NCI-H2196 (cell line): ENCODE results near the gene GPRIN3.
"Not testable (repeated sequence)": the region's sequence is repeated elsewhere in the genome, so short reads cannot be mapped to it uniquely, and the experiment has no call there.

Experiments used
- DNase-seq: peaks from one replicate; lab custom pipeline; 2025; ENCODE audit not compliant: unreplicated experiment; lab: John Stamatoyannopoulos, UW

GPRIN3 gene

DNA sequence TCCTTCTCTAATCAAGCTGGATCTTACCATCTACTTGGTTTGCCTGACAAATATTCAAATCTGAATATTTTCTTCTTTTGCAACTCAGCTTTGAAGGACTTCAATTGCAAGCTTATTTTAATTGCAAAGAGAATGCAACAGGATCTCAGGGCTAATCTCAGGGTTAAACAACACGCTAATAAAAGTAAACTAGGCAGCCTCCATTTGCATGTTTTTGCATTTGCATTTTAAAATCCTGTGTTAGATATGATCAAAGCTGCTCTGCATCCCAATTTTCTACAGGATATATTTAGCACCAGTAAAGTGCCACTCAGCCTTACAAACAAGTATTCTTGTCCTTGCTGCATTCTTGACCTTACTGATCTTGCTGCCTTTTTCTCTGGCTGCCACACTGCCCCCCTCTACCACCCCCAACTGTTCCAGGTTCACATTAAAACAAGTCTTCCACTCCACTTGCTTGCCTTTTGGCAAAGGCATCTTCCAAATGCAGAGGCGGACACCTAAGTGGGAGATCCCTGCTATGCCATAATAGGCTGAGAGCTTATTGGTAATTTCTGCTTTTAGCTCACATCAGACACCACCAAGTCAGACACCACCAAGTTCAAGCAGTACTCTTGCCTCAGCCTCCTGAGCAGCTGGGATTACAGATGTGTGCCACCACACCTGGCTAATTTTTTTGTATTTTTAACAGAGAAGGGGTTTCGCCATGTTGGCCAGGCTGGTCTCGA lies 48.1 kb downstream of the GPRIN3 start:
- no peak for DNase-seq

DNA sequence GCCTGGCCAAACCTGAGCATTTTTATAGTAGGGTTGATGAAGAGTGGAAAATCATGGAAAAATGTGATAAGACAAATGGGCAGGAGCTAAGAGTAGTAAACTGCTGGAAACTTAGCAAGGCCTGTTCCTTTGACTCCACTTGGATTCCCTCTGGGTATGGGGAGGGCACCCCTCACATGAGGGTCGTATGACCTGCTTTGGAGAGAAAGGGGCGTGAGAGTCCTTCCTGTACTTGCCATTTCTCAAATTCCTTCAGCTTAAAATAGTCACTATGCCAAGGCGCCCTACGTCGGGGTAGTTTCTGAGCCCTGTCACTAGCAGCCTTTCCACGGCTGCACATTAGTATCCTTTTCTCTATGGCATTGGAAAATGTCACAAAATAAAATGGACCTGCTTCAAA lies 49.1 kb downstream of the GPRIN3 start:
- DNase-seq, result no peak

DNA sequence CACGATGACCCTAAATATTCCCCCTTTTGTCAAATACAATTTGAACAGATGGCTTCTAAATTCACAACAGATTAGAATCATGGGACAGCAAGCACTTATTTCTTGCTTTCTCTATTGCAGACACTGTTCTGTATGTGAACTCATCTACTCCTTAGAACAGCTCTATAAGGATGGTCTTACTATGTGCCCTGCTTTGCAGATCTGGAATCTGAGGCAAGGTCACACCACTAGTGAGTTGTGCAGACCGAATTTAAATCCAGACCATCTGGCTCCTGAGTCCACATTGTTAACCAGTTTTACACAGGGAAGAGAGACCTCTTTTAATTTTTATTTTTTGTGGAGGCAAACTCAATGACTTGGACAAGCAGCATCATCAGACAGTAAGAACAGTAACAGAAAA lies 50.2 kb downstream of the GPRIN3 start:
- no peak for DNase-seq

DNA sequence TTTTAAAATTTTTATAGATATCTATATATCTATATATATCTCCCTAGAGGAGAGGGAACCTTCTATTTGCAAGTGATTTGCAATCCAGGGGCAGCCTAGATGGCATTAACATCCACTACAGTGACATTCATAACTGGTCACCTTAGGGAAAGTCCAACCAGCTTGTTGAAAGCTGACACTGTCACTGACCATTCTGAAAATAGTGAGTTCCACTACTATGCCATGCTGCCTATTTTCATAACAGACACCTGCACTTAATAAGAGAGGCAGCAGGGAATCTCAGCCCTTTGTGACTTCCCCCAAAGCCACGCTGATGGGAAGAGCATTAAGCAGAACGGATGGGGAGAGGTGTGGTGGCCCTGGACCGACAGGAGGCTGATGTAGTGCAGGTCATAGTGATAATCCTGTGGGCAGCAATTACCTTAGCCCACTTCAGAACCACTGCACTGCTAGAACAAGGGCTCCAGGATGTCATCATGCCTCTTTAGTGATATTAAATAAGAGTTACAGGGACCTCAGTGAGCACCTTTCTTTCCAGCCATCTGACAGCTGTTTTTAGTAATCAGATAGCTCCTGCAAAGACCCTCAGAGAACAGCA lies 51.3 kb downstream of the GPRIN3 start:
- DNase-seq, result no peak

DNA sequence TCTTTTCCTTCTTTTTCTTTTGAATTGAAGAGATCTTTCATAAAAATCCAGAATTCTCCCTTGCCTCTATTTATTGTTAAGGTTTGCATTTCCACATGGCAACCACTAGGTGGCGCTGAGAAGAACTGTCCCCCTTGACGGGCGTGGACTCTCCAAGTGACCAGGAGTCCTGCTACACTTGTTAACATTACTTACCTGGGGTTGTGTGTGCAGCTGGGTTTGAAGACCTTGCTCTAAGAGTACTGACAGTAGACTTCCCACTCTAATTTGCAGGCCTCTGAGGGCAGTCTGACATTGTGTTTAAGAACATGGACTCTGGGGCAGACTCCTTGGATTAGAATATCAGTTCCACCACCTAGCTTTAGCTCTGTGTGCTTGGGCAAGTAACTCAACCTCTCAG lies 52.8 kb downstream of the GPRIN3 start:
- DNase-seq, result no peak

DNA sequence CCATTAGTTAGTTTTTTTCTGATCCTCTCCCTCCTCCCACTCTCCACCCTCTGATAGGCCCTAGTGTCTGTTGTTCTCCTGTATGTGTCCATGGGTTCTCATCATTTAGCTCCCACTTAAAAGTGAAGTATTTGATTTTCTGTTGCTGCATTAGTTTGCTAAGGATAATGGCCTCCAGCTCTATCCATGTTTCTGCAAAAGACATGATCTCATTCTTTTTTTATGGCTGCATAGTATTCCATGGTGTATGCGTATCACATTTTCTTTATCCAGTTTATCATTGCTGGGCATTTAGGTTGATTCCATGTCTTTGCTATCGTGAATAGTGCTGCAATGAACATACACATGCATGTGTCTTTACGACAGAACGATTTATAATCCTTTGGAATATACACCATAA lies 53.3 kb downstream of the GPRIN3 start:
- DNase-seq, result not testable (repeated sequence)

DNA sequence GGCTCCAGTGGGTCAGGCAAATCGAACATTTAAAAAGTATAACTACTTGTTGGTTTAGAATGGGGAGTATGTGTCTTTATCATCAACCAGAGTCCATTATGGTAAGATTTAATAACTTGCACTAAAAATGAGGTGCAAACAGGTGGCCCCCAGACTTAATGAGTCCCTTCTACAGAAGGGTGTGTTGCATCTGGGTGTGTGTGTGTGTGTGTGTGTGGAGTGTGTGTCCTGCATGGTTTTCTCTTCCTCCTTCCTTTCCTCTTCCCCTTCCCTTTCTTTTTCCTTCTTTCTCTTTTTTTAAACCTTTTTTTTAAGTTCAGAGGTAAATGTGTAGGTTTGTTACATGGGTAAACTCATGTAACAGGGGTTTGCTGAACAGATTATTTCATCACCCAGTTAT lies 53.7 kb downstream of the GPRIN3 start:
- DNase-seq, result no peak

DNA sequence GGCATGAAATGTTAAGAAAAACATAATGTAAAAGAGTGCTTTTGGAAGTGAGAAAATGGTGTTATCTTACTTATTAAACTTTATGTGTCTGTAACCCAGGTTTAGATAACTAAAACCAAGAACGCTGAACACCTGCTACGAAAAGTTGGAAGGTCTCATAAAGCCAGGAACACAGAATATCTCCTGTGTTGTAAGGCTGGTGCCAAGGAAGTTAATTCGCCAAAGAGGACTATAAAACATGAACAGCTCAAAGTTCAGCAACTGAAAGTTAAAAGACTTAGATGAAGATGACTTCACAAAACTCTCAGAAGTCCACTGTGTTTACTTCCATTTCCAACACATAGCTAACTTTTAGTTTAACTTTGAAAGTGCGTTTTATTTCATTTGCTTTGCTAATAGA lies 54.3 kb downstream of the GPRIN3 start:
- no peak for DNase-seq

DNA sequence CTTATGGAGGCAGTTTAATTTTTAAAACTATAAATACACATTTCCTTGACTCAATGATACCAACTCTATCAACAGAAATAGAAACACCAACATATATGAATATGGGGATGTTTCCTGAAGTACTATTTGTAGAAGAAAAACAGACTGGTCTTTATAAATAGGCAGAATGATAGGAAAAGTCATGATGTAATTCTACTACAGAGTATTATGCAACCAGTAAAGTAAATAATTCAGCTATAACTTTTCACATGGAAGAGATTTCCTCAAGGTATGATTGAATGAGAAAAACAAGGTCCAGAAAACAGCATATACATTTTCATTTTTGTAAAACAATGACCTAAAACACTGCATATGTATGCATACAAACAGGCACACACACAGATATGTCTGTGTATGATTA lies 56.2 kb downstream of the GPRIN3 start:
- no peak for DNase-seq

DNA sequence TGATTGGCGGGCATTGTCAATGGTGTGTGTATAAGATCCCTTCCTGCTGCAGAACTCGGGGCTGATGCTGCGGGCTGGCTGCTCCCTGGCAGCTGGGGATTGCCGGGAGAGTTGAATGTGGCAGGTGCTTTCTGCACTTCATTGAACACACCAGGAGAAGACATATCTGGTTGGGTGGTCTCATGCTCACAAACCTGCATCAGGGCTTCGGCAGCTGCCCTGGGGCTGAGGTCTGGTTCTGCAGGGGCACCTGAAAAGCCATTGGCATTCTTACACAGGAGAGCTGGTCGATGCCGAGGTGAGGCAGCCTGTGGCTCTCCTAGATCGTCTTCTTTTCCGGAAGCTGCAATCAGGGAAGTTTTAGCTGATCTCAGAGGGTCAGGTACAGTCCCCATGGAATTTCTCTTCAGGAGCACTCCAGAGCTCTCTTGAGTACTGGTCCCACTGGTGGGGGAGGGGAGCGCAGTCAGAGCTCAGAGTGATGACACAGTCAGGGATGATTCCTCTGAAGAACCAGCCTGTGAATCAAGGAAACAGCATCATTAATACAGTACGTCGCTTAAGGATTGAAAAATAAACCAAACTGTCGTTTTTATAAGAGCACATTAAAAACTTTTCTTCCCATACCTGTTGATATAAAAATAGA lies 57.8 kb downstream of the GPRIN3 start:
- DNase-seq, result no peak

DNA sequence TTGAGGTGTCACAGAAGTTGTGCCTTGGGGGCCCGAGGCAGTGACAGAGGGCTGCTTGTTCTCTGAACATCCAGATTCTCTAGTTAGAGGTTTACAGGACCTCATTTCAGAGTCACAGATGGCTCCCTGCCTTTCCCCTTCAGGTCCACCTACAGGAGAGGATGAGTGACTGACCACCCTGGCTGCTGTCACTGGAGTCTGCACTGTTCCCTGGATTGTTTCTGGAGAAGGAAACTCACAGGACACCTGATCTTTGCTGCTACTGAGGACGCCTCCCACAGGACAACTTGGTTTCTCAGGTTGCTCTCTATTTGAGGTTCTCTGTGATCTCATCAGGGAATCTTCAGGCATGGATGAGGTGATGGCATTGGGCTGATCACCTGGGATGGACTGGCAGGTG lies 58.3 kb downstream of the GPRIN3 start:
- DNase-seq, result peak; percentile 44

DNA sequence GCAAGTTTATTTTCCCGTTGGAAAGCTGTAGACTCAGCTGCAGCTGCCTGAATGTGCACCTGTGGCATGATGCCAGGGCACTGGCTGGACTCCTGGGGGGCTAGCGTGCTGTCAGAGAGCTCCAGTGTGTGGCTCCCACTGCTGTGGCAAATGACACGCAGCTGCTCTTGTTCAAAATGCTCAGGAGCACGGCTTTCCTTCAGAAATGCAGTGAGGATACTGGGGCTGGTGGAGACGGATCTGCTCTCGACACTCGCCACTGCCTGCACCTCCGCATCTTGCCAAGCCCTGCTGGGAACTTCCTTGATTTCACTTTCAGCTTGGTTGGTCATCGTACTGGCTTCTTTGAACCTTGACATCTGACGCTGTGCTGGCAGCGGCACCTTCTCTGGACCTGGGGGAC lies 58.7 kb downstream of the GPRIN3 start:
- DNase-seq, result peak; percentile 22

DNA sequence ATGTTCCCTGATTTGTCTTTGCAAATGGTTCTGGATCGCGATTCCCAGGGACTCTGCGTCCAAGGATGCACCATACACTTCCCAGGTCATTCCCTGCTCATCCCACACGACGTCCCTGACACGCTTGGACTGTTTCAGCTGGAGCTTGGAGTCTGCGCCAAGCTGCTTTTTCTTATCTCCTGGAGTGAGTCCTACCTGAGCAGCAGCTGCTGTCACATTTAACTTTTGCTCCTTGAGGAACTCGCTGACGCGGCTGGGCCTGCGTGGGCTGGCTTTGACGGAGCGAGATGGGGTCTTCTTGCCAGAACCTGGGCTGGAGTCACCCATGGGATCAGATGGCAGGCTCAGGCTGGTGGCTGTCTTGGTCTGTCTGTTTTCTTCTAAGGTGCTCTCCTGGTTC lies 59.6 kb downstream of the GPRIN3 start:
- no peak for DNase-seq

DNA sequence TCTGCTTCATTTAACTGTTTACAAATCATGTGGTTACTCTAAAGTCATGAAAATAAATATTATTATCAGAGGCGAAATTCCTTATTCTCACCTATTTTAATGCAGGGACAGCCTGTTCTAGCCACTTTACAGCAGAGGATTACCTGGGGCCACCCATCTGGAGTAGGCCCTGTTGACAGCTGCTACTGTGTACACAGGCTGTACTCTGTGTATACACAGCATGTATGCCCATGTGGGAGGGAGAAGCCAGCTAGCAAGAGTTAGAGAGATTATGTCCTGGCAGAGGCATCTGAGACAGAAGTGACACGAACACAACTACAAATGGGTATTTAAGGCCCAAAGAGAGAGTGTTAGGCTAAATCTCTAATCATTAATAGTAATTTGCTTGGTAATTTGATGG lies 62.1 kb downstream of the GPRIN3 start:
- DNase-seq, result no peak

DNA sequence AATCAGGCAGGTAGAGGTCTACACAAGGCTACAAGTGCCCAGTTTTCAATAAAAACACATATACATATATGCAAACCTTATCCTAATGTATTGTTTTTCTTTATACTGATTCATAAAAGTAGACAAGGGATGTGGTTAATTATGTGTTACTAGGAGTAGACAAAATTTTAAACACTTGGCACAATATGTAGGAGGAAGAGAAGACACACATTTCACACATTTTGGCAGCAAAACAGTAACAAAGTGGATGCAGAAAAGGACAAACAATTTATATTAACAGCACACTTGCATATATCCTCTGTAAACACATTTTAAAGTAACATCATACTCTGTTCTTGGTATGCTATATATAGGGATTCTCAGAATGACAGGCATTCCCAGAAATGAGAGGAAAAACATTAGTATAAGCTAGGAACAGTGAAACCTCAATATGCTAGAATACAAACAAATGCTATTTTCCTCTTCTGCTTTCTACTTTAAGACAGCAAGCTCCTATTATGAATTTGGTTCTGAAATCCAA lies 63.8 kb downstream of the GPRIN3 start:
- no peak for DNase-seq

DNA sequence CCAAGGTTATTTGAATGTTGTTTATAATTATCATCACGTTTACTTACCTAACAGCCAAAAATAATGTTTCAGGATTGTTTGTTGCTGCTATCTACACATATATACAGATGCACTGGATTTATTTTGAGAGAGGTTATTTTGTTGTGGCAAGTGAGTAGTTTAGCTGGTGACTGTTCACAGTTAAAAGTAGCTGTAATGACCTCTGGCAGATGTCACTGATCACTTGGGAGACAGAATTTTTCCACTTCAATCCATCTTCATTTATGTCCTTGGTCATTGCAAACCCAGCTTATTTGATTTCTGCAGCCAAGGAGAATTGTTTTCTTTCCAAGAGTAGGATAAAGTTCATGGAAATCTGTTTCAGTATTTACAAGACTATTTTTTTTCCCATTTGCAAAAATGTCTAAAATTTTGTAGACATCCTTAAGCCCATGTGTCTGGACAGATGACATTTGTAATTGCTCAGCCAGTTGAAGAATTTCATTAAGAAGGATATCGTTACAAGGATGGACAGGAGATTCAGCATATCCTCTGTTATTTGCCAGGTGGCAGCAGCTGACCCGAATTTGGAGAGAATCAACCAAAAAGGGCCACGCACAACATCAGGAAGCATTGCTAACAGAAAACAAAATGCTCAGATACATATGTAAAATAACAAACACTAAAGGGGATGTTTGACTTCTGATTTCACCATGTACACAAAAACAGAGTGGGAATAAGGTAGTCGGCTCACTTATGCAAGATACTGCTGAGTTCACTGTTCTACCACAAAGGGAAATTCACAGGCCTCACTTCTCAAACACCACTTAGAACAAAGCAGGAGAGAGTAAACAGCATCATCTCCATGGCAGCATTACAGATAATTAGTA lies 64.5 kb downstream of the GPRIN3 start:
- peak; percentile 4 for DNase-seq

DNA sequence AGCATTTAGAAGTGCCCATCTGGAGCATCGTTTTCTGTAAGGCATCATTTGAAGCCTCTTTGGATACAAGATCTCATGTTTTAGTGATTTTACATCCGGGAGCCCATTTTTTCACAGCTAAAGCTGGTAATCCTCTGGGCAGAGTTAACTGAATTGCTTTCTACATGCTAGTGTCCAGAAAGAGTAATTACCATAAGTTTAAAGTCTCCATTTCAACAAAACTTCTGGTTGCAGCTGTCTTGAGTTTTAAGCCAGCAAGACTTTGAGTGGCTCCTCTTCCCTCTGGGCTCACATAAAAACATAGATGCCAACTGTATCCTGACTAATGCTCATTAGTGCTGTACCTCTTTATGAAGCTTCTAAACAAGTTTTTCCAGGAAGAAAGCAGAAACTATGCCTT lies 65.4 kb downstream of the GPRIN3 start:
- no peak for DNase-seq

DNA sequence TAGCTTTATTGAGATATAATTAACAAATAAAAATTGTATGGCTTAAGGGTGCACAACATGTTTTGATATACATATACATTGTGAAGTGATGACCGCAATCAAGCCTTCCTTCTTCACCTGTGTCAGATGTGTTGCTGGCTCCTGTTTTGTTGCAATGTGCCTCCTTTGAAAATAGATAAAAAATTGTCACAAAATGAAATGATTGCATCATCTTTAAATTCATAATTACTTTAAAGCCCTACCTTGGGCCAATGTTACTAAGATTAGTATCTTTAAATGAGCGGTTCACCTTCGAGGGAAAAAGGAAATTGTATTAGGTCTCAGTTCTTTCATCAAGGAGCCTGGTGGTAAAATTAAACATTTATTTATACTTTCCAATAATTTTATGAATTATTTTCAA lies 77.3 kb downstream of the GPRIN3 start:
- no peak for DNase-seq

DNA sequence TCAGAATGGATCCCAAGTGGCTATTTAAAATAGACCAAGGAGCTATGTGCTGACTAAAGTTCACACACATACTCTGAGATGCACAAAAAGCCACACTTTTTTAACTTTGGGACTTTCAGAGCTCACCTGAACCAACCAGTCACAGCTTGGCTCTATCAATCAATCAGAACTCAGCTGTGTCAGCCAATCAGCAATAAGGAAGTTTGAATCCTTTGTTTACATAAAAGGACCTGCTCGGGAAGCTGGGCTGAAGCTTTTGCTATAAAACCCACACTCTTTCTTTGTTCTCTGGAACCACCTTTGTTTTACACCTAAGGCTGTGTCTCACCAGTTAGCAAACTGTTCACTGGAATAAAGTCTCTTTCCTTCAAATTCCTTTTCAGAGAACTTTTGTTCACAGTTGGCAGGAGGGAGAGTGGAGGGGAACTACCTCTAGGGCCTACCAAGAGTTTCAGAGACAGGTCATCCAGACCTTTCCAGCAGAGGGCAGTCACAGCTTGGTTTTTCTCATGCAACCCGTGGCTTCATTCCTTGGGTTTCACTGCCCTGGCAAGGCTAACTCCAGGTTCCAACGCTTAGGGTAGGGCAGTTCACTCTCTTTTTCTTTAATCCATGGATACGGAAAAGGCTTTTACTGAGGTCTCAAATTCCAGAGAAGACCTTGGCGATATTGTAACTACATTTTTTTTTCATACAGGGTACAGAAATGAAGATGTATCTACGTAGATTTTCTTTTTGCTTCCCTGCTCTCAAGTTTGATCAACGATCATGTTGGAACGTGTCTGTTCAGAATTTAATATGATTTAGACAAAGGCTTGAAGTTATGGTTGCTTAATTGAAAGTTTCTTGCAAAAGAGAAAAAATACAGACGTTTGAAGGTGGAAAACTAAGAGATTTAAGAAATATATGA lies 80.7 kb downstream of the GPRIN3 start:
- peak; percentile 73 for DNase-seq

DNA sequence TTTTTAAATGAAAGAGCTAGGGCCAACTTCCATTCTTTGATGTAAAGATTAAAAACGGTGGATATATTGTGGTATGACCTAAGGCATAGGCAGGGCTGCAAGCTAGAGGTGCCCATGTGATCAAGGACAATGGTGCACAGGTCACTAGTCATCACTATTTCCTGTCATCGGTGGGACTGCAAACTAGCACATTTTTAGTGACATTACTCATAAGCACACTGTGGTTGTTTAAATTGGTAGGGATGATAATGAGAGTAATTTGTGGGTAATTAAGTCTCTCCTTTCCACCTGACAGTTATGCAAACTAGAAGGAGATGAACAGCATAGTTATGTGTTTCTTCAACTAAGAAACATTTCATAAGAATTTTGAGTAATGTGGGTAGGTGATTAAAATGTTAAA lies 85.4 kb downstream of the GPRIN3 start:
- DNase-seq, result no peak
